Erythroblast (primary cell): ENCODE results near the gene NEUROD2.
A peak's percentile ranks its signal among the peaks of the same experiment; 100 is the strongest.

Source experiments
- DNase-seq, 2 experiments: peaks; one replicate each; lab custom pipeline; 2025; lab: John Stamatoyannopoulos, UW
- GATA1 ChIP-seq: IDR thresholded peaks from 2 replicates; pipeline ENCODE4 v1.6.1; 2011; ENCODE audit warnings: low read depth, mild to moderate bottlenecking, control low read depth, low read length, moderate library complexity
- POLR2A ChIP-seq: IDR thresholded peaks from 2 replicates; pipeline ENCODE4 v1.6.1; 2011; ENCODE audit warnings: mild to moderate bottlenecking, low read length

The NEUROD2 gene

GRCh38 chr17:39628655-39629493 is 21.2 kb upstream of the NEUROD2 start:
- no peak for TF ChIP-seq POLR2A
- no peak for TF ChIP-seq GATA1
- no peak for DNase-seq

GRCh38 chr17:39627712-39628516 is 20.2 kb upstream of the NEUROD2 start:
- DNase-seq = no peak
- TF ChIP-seq POLR2A (no peak), GATA1 (no peak)

DNA sequence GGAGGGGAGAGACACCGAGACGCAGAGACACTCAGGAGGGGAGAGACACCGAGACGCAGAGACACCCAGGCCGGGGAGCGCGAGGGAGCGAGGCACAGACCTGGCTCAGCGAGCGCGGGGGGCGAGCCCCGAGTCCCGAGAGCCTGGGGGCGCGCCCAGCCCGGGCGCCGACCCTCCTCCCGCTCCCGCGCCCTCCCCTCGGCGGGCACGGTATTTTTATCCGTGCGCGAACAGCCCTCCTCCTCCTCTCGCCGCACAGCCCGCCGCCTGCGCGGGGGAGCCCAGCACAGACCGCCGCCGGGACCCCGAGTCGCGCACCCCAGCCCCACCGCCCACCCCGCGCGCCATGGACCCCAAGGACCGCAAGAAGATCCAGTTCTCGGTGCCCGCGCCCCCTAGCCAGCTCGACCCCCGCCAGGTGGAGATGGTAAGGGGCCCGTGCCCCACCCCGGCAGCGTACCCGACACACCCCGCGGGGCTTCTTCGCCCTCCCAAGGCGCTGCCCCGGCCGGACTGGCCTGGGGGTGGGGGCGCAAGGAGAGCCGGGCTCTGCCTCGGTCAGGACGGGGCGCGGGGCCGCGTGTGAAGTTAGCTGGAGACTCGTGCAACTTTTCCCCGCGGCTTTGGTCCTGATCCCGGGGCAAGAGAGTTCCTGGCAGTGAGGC is 19.5 kb upstream of the NEUROD2 start:
- no peak for DNase-seq
- TF ChIP-seq POLR2A = no peak
- TF ChIP-seq GATA1 = no peak

DNA sequence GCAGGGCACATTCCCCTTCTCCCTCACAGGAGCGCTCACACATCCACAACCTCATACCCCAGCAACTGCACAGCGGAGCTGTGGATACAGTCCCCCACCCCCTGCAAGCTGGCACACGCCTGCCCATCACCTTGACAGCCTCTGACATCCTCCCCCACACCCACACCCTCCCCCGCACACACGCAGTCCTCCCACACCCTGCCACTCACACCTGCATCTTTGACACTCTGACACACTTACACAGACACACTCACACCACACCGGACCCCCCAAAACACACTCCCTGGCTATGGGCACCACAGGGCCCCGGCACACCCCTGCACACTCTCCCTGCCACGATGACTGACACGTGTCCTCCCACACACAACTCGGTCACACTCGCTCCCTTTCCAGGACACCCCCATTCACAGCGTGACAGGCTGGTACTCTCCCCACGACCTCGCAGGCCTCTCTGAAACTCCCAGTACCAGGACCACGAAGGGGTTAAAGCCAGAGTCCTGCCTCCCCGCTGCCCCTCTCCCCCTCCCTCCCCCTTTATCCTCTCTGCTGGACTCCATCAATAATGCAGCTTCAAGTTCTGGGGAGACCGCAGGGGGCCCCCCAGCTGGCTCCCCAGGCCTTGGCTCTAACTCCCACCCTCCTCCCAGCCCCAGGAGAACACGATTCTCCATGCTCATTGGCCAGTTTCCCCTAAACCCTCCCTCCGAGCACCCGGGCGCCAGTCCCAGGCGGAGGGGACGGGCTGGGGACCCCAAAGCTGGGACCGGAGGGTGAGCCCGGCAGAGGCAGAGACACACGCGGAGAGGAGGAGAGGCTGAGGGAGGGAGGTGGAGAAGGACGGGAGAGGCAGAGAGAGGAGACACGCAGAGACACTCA is 18.7 kb upstream of the NEUROD2 start, which contains the start of gene PPP1R1B:
PPP1R1B (plus strand) TSS at position 782 of the 876 bp plus-strand sequence. CDS start 441 bp downstream, outside the sequence.
- no peak for DNase-seq
- TF ChIP-seq POLR2A (no peak), GATA1 (no peak)

GRCh38 chr17:39625198-39625785 is 17.6 kb upstream of the NEUROD2 start:
- no peak for TF ChIP-seq POLR2A
- no peak for TF ChIP-seq GATA1
- DNase-seq = no peak

DNA sequence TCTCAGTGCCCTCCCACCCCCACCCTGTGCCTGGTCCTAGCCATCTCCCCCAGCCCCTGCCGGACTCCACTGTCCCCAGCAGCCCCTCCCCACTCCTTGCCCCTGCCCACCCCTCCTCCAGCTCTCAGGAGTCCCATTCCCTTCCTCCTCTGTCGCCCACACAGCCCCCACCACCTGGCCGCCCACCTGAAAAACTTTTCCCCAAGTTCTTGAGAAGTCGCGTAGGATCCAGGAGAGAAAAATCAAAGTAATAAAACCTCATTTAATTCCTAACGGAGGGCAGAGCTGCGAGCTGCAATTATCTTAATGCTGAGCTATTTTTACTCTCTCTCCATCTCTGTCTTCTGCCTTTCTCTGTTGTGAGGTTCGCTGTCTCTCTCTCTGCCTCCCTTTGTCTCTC is 16.6 kb upstream of the NEUROD2 start:
- TF ChIP-seq GATA1 (no peak), POLR2A (no peak)
- DNase-seq = no peak

- DNase-seq = peak; percentile 67 to 84
- TF ChIP-seq GATA1 = no peak
- no peak for TF ChIP-seq POLR2A
Measured at GRCh38 chr17:39623356-39623950, 15.7 kb upstream of the NEUROD2 start.

DNA sequence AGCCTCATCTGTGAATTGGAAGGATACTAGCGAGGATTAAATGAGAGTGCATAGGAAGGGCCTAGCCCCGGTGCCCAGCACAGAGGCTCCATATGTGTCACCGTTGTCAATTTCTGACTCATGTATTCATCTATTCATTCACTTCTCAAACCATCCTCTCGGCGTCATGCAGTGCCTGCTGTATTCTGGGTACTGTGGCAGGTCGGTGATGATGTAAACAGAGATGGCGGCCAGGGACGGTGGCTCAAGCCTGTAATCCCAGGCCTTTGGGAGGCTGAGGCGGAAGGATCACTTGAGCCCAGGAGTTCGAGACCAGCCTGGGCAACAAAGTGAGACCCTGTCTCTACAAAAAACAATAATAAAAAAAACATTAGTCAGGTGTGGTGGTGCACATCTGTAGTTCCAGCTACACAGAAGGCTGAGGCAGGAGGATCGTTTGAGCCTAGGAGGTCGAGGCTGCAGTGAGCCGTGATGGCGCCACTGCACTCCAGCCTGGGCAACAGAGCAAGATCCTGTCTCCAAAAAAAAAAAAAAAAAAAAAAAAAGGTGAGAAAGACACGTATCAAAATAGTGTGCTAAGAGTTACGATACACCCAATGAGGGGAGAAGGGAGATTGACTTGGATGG is 14.8 kb upstream of the NEUROD2 start:
- no peak for DNase-seq

GRCh38 chr17:39621523-39622379 is 14.0 kb upstream of the NEUROD2 start:
- TF ChIP-seq GATA1 = no peak
- no peak for TF ChIP-seq POLR2A
- DNase-seq = peak; percentile 83 to 92

More for the DNA sequence above, 14.8 kb upstream of the NEUROD2 start:
- TF ChIP-seq POLR2A (no peak), GATA1 (no peak)

GRCh38 chr17:39619786-39620101 is 12.0 kb upstream of the NEUROD2 start:
- DNase-seq = no peak
- no peak for TF ChIP-seq GATA1
- TF ChIP-seq POLR2A = no peak
